ENCODE measurements around the gene BBLN.

The BBLN gene

GRCh38 chr9:128145536-128145935 lies 14.5 kb upstream of the BBLN start:
- DNase-seq (ENCODE audit: low spot score) = no peak

GRCh38 chr9:128145951-128146351 lies 14.1 kb upstream of the BBLN start:
- no peak for DNase-seq (ENCODE audit: low spot score)

GRCh38 chr9:128146591-128147120 lies 13.4 kb upstream of the BBLN start:
- no peak for DNase-seq (ENCODE audit: low spot score)

GRCh38 chr9:128148509-128149000 lies 11.5 kb upstream of the BBLN start:
- DNase-seq (ENCODE audit: low spot score) = no peak

GRCh38 chr9:128149001-128149701 lies 10.9 kb upstream of the BBLN start, which contains the start of gene LCN2:
Gene LCN2, plus strand, starts transcription at chr9:128149453. Its CDS starts 73 bp downstream, at chr9:128149526.
- no peak for DNase-seq (ENCODE audit: low spot score)

GRCh38 chr9:128149951-128150593 lies 10.0 kb upstream of the BBLN start:
- peak; percentile 18 for DNase-seq (ENCODE audit: low spot score)

- peak; percentile 30 for DNase-seq (ENCODE audit: low spot score)
Measured at GRCh38 chr9:128150594-128151308, 9.3 kb upstream of the BBLN start.

- DNase-seq (ENCODE audit: low spot score) = no peak
Measured at GRCh38 chr9:128151309-128152132, 8.5 kb upstream of the BBLN start.

- no peak for DNase-seq (ENCODE audit: low spot score)
Measured at GRCh38 chr9:128152133-128153059, 7.7 kb upstream of the BBLN start.

- no peak for DNase-seq (ENCODE audit: low spot score)
Measured at GRCh38 chr9:128153060-128153946, 6.8 kb upstream of the BBLN start.

- DNase-seq (ENCODE audit: low spot score) = no peak
Measured at GRCh38 chr9:128153947-128154695, 5.9 kb upstream of the BBLN start.

- no peak for DNase-seq (ENCODE audit: low spot score)
Measured at GRCh38 chr9:128155736-128156500, 4.1 kb upstream of the BBLN start.

GRCh38 chr9:128159522-128159783 lies 612 bp upstream of the BBLN start:
- DNase-seq (ENCODE audit: low spot score) = peak; percentile 18

GRCh38 chr9:128160603-128160987 lies 530 bp downstream of the BBLN start:
- DNase-seq (ENCODE audit: low spot score) = no peak

GRCh38 chr9:128161215-128161902 lies 1.3 kb downstream of the BBLN start:
- DNase-seq (ENCODE audit: low spot score) = no peak

GRCh38 chr9:128162215-128163026 lies 2.4 kb downstream of the BBLN start:
- no peak for DNase-seq (ENCODE audit: low spot score)

GRCh38 chr9:128163027-128163515 lies 3.0 kb downstream of the BBLN start:
- no peak for DNase-seq (ENCODE audit: low spot score)

Data from hematopoietic multipotent progenitor cell treated with erythropoietin and hydrocortisone succinate and interleukin-3 and kit ligand, for 17 days (in vitro differentiated cells).